Germinal center (tissue), 1 donor: ENCODE measurements around the gene CRELD1.
"Not testable (repeated sequence)": the region's sequence is repeated elsewhere in the genome, so short reads cannot be mapped to it uniquely, and the experiment has no call there.

Experiments used
- DNase-seq: peaks from one replicate; pipeline ENCODE4 v3.0.0; 2012; ENCODE audit warnings: mixed read lengths, low spot score

CRELD1 gene

DNA sequence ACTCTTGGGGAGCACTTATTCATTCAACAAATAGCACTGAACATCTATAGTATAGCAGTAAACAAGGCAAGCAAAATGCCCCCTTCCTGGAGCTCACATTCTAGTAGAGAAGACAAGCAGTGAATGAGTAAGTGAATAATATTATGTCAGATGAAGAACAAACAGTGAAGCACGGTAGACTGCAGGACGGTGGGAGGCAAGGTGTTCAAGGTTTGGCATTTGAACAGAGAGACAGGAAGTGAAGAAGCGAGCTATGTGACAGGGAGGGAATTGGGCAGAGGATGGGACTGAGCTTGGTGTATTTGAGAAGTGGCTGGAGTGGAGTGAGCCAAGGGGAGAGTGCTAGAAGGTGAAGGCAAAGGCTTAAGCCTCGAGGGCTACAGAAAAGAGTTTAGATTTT, 1.4 kb downstream of the CRELD1 start:
- DNase-seq: no peak

DNA sequence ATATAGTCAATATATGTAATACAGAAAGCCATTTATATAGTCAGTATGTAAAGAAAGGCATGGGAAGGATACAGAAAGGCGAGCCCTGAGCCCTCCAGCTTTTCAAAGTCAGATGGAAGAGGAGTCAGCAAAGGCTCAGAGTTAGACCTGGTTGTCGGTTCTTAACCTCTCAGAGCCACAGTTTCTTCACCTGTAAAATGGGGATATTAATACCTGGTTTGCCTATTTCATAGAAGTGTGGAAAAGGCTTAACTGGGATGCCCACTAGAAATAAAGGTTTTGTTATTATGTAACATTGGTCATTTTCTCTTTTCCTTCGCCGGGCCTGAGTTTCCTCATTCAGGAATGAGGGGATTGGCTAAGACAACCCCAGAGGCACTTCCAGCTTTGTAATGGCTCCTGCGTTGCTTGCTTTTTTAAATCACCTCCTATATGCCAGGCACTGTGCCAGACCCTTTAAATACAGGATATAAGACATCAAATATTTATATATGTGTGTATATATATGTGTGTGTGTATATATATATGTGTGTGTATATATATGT, 2.4 kb downstream of the CRELD1 start:
- DNase-seq: no peak

DNA sequence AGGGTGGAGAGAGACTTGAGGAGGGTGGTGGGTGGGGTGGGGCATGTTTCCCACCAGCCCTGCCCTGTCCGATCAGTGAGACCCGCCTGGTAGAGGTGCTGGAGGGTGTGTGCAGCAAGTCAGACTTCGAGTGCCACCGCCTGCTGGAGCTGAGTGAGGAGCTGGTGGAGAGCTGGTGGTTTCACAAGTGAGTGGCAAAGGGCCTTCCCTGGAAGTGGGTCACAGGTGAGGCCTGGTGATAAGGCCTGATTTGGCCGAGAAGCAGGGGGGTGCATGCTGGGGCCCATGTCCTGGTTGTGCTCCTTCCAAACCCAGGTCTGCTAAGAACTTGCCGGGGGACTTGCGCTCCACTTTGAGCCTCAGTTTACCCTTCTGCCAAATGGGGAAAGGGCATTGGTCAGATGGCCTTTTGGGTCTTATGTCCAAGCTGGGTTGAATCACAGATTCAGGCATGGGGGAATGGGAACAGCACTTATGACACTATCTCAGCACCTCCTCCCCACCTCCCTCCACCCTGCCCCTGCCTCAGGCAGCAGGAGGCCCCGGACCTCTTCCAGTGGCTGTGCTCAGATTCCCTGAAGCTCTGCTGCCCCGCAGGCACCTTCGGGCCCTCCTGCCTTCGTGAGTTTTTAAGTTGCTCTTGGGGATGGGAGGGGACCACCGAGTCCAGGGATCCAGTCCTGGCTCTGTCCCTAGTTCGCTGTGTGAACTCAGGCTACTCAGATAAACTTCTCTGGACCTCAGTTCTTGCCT, 4.0 kb downstream of the CRELD1 start:
- no peak for DNase-seq

GRCh38 chr3:9938966-9939365, 5.3 kb downstream of the CRELD1 start:
- DNase-seq: no peak

GRCh38 chr3:9939906-9940305, 6.3 kb downstream of the CRELD1 start:
- DNase-seq: not testable (repeated sequence)

DNA sequence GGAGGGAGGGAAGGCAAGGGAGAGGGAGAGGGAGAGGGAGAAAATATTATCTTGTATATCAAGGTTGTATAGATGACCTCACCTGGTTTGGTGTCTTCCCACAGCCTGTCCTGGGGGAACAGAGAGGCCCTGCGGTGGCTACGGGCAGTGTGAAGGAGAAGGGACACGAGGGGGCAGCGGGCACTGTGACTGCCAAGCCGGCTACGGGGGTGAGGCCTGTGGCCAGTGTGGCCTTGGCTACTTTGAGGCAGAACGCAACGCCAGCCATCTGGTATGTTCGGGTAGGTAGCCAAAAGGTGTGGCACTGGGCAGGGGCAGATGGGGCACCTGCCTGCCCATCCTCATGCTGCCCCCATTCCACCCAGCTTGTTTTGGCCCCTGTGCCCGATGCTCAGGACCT, 7.1 kb downstream of the CRELD1 start:
- no peak for DNase-seq

DNA sequence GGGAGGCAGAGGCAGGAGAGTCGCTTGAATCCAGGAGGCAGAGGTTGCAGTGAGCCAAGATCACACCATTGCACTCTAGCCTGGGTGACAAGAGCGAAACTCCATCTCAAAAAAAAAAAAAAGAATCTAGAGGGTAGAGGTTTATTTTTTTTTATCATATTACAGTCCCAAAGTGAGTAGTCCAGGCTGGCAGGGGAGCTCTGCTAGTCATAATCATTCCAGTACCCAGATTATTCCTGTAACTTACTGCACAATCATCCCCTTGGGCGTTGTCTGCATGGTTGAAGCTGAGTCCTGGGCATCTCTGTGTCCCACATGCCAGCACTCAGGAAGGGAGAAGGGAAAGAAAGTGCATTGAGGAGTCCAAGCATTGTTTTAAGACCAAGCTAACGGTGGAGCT, 8.5 kb downstream of the CRELD1 start:
- no peak for DNase-seq

DNA sequence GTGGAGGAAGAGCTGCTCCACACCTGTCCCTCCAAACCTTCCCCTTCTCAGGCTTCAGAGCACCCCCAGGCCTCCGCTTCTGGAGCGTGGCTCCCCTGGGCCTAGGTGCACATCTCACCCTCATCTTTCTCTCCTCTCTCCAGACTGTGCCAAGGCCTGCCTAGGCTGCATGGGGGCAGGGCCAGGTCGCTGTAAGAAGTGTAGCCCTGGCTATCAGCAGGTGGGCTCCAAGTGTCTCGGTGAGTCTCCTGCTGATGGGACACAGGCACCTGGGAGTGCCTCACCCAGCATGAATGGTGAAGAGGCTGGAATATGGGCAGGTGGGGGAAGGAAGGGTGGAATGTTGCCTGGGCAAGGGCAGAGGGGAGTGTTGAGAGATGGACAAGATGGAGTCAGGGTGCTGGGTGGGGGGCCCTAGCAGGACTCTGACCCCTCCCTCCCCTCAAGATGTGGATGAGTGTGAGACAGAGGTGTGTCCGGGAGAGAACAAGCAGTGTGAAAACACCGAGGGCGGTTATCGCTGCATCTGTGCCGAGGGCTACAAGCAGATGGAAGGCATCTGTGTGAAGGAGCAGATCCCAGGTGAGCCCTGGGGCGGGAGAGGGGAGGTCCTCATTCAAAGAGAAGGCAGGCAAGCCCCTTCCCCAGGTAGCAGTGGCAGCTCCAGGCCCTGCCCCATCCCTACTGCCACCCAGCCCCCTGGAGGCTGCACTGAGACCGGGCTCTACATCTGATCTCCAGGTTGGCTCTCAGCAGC, 9.5 kb downstream of the CRELD1 start:
- DNase-seq: no peak

DNA sequence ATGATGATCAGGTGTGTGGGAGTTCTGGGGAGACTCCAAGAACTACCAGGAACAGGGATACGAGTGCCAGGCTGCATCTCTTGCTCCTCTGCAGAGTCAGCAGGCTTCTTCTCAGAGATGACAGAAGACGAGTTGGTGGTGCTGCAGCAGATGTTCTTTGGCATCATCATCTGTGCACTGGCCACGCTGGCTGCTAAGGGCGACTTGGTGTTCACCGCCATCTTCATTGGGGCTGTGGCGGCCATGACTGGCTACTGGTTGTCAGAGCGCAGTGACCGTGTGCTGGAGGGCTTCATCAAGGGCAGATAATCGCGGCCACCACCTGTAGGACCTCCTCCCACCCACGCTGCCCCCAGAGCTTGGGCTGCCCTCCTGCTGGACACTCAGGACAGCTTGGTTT, 10.6 kb downstream of the CRELD1 start:
- no peak for DNase-seq

DNA sequence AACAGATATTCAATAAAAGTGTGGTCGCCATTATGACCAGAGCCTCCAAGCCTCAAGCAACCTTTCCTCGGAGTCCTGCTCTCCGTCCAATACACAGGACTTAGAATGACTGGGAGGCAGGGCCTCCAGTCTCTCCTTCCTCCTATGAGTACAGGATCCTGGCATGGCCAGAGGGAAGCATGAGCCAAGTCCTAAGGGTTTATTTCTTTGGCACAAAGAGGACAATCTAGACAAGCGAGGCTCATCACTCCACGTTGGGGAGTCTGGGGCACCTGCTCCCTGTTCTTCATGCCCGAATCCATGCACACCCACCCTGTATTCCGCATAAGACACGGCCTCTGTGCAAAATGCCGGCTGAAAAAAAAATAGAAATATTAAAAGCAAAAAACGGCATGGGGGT, 11.7 kb downstream of the CRELD1 start:
- no peak for DNase-seq

DNA sequence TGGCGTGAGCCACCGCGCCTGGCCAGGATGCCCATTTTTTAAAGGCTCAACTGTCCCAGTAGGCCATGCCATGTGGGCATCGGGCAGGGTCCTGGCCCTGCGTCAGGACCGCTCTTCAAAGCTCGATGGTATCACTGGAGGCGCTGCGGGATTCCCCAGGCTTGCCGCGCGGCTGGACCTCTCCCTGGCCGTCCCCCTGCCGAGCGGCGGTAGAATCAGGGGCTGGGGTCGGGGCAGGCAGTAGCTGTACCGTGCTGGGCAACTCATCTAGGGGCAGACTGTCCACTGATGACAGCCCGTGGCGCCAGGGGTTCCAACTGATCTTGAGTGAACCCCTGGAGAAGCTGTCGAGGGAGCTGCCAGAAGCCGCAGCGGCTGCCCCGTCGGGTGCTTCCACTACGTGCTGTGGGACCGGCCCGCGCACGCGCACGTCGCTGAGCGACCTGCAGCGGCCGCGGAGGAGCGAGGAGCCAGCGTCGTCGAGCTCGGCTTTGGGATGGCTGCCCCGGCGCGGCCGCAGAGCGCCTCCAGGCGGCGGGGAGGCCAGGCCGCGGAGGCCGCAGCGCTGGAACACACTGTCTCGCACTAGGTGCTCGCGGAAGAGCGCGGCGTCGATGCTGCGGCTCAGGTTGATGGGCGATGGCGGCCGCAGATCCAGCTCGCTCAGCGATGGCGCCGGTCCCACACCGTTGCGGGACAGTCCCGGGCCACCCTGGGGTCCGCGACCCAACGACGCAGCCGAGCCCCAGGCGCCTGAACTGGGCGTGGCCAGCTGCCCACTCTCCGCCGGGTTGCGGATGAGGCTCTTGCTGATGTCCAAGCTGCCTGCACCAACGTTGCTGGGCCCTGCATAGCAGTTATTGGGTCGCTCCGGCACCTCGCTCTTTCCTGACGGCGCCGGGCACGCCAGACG, 12.7 kb downstream of the CRELD1 start:
- peak; percentile 75 for DNase-seq

- DNase-seq: no peak
Observed at GRCh38 chr3:9947025-9947995, 13.7 kb downstream of the CRELD1 start.

- no peak for DNase-seq
Observed at GRCh38 chr3:9948586-9948985, 15.0 kb downstream of the CRELD1 start.

DNA sequence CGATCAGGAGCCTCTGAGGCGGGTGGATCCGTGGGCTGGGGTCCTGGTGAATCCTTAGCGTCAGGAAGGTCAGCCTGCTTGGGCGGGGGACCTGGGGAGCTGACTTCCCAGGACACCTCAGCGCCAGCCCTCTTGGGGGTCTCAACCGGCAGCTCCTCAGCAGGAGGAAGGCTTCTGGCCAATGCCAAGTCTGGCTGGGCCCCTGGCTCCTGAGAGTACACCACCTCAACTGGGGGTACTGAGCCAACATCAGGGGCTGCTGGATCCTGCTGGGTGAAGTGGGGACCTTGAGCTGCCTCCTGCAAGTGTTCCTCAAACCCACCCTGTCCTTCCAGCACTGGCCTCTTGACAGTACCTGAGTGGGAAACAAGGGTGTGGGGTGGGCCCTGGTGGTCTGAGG, 15.5 kb downstream of the CRELD1 start:
- no peak for DNase-seq

GRCh38 chr3:9949626-9950025, 16.0 kb downstream of the CRELD1 start:
- no peak for DNase-seq

DNA sequence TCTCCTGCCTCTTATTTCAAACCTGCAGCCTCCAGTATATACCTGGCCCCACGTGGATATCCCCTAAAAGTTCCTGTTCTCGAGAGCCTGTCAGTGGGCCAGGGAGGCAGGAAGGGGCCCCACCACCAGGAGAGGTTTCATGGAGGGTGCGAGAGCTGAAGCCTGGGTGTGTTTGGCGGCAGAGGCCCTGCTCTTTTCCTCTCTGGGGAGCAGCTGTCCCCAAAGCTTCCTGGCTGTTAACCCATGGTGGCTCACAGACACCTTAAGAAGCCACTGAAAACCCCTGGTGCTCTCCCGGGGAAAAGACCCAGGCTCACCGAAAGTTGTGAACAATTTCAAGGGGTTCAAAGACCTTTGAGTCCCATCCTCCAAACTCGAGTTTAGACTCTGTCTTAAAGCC, 17.5 kb downstream of the CRELD1 start:
- DNase-seq: no peak

DNA sequence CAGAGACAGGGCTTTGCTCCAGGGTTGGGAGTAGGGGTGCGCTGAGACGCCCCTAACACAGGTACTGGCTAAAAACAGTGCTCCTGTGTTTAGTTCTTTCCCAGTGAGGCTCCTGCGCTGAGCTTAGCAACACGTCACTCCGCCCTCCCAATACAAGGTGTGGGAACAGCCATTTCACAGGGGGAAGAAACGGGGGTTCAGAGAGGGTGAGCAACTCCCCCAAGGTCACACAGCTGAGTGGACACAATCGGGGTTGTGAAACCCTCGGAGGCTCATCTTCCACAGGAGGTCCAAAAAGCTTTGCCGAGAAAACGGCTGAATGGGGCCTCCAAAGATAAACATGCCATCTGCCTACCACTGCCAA, 17.9 kb downstream of the CRELD1 start:
- no peak for DNase-seq

- peak; percentile 73 for DNase-seq
Observed at GRCh38 chr3:9951962-9952805, 18.6 kb downstream of the CRELD1 start, which contains the start of gene PRRT3. Gene PRRT3, minus strand, starts transcription at chr3:9952408. Its CDS starts 2,293 bp downstream, at chr3:9950115.

DNA sequence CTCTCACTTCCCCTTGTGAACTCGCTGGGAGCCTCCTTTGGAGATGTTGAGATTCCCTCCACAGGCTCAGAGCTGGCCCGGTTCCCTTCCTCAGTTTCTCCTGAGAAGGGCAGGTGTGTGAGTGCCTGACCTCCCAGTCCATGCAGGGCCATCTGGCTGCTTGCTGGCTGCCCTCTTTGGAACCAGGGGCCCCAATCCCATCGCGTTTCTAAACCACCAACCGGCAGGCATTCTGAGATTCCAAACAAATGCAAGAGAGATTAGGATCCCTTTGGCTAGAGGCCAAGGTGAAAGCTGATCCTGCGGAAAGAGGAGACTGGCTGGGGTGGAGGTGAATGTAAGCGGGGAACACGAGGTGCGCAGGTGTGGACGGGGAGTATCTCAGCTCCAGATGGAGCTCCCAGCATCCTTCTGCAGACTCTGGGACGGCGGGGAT, 21.5 kb downstream of the CRELD1 start:
- DNase-seq: no peak
